GM12891 (cell line): ENCODE measurements around the gene EEFSEC.

Experiments used
- POLR2A ChIP-seq: IDR thresholded peaks from 2 replicates; pipeline ENCODE4 v1.6.1; 2011; ENCODE audit warnings: low read depth, low read length, control low read depth
- POLR2AphosphoS5 ChIP-seq: IDR thresholded peaks from 2 replicates; pipeline ENCODE4 v1.6.1; 2011; ENCODE audit warnings: low read depth, low read length, control low read depth
- TAF1 ChIP-seq: IDR thresholded peaks from 2 replicates; pipeline ENCODE4 v1.6.1; 2011; ENCODE audit warnings: low read depth, low read length, control low read depth

DNA sequence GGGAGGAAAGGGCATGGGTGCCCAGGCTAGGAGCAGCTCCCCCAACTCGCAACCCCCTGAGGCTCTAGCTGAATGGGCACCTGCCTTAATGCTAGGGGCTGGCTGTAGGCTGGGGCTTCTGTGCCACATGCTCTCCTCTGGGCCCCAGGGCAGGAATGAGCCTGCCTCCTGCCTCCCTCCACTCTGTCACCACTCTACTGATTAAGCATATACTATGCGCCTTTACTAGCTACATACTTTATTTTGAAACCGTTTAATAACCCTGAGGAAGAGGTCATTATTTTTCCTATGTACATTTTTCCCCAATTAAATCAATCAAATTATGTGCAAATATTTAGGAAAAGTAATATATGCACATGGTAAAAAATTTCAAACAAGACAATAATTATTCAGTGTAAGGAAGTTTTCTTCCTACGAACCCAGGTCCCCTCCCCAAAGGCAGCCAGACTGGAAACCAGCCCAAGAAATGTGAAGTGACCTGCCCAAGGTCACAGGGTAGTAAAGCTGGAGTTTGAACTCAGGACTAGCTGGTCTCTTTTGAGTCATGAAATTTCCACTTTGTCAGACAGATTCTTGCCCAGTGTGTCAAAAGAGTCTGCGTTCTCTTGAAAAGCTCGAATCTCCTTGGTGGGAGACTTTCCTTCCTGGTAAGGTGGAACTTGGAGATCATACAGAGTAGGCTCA lies 190.9 kb downstream of the EEFSEC start:
- TF ChIP-seq POLR2AphosphoS5 (no peak), POLR2A (no peak), TAF1 (no peak)
